IPS-NIHi7 (cell line): ENCODE data around the gene DNAJC9.
"Not testable (repeated sequence)": the region's sequence is repeated elsewhere in the genome, so short reads cannot be mapped to it uniquely, and the experiment has no call there.

ENCODE experiments used
- DNase-seq: peaks from one replicate; pipeline ENCODE4 v3.0.0; 2012; ENCODE audit warnings: mixed read lengths; ENCODE audit errors: extremely low spot score

The DNAJC9 gene

GRCh38 chr10:73246646-73247508 lies at the start of gene DNAJC9:
TSS of gene DNAJC9 (minus strand) at chr10:73247255. CDS start at chr10:73247189, 66 bp downstream.
- DNase-seq: peak; percentile 93

GRCh38 chr10:73293461-73293860 lies 46.4 kb upstream of the DNAJC9 start:
- DNase-seq: no peak

DNA sequence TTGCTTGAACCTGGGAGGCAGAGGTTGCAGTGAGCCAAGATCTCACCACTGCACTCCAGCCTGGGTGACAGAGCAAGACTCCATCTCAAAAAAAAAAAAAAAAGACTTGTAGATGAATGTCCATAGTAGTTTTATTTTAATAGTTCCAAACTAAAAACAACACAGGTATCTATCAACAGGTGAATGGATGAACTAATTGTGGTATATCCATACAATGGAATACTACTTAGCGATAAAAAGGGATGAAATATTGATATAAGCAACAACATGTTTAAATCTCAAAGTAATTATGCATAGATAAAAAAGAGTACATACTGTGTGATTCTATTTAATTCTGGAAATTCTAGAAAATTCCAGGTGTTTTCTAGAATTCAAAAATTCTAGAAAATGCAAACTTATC lies 42.9 kb upstream of the DNAJC9 start:
- DNase-seq: no peak

GRCh38 chr10:73287441-73287840 lies 40.4 kb upstream of the DNAJC9 start:
- DNase-seq: no peak

DNA sequence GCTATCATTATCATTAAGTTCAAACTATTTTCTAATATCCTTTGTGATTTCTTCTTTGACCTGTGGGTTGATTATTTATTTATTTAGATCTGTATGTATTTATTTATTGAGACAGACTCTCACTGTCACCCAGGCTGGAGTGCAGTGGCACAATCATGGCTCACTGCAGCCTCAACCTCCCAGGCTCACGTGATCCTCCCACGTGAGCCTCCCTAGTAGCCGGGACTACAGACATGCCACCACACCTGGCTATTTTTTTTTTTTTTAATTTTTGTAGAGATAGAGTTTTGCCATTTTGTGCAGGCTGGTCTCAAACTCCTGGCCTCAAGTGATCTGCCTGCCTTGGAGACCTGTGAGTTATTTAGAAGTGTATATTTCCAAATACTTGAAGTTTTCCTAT lies 34.0 kb upstream of the DNAJC9 start:
- no peak for DNase-seq

GRCh38 chr10:73264423-73264822 lies 17.4 kb upstream of the DNAJC9 start:
- DNase-seq: no peak

- no peak for DNase-seq
Measured at GRCh38 chr10:73263693-73264347, 16.8 kb upstream of the DNAJC9 start.

- no peak for DNase-seq
Measured at GRCh38 chr10:73262880-73263555, 16.0 kb upstream of the DNAJC9 start.

DNA sequence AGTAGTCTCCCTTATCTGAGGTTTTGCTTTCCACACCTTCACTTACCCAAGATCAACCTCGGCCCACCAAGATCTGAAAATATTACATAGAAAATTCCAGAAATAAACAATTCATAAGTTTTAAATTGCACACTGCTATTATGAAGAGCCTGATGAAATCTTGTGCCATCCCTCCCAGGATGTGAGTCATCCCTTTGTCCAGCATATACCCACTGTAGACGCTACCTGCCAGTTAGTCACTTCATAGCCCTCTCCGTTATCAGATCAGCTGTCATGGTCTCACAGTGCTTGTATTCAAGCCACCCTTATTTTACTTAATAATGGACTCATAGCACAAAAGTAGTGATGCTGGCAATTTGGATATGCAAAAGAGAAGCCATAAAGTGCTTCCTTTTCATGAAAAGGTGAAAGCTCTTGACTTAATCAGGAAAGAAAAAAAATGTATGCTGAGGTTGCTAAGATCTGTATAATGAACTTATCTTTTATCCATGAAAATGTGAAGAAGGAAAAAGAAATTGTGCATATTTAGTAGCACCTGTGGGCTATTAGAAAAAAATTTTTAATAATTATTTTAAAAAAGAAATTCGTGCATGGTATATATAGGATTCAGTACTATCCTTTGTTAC lies 15.2 kb upstream of the DNAJC9 start:
- DNase-seq: no peak

- no peak for DNase-seq
Measured at GRCh38 chr10:73261362-73261995, 14.4 kb upstream of the DNAJC9 start.

GRCh38 chr10:73258612-73259011 lies 11.6 kb upstream of the DNAJC9 start:
- not testable (repeated sequence) for DNase-seq

DNA sequence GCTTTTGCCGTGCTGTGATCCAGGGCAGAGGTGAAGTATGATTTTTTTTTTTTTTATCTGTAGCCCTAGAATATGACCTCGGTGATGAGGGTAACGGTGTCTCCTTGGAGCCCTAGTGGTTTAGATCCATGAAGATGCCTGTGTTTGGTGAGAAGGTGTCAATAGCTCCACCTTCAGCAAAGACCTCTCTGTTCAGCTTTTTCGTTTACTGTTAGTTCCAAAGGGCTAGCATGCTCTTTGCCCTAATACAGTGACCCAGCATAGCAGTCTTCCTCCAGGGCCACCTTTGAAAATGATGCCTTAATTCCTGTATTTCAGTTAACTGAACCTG lies 6.1 kb upstream of the DNAJC9 start:
- DNase-seq: peak; percentile 50

- peak; percentile 94 for DNase-seq
Measured at GRCh38 chr10:73252445-73253224, 5.6 kb upstream of the DNAJC9 start, which contains the start of gene MRPS16. TSS of gene MRPS16 (minus strand) at chr10:73252644. CDS start at chr10:73252482, 162 bp downstream.

- DNase-seq: no peak
Measured at GRCh38 chr10:73251683-73252444, 4.8 kb upstream of the DNAJC9 start.

- DNase-seq: no peak
Measured at GRCh38 chr10:73248259-73248724, 1.2 kb upstream of the DNAJC9 start.

DNA sequence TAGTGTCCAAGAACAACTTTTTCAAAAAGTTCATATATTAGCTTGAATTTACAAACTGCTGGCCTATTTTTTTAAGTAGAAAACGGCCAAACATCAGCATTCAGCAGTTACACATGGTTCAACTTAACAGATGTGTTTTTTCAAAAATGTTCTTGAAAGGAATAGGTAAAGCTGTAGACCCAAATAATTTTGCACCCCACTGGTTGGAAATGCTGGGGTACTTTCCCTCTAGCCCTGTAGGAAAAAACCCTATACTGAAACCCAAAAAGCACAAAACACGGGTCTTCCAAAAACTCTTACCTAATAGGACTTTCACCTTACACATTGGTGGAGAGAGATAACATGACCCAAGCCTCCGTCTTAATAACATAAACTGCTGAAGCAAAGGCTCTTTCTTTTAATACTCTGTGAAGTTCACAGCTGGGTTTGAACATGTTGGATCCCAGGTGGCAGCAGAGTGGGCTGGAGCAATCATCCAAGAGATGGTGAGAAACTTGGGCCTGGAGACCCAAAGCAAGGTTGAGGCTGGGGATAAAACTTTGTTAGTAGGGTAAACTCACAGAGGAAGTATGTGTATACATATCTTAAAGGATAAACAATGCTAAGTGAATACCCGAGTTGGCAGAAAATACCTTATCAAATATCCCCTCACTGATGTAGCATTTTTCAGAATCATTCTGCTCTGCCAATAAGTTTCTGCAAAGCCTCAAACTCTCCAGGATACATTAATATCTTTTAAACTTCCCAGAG lies 629 bp upstream of the DNAJC9 start:
- no peak for DNase-seq

GRCh38 chr10:73246322-73246645 lies 771 bp downstream of the DNAJC9 start:
- DNase-seq: no peak

GRCh38 chr10:73244866-73245477 lies 2.1 kb downstream of the DNAJC9 start:
- DNase-seq: no peak

DNA sequence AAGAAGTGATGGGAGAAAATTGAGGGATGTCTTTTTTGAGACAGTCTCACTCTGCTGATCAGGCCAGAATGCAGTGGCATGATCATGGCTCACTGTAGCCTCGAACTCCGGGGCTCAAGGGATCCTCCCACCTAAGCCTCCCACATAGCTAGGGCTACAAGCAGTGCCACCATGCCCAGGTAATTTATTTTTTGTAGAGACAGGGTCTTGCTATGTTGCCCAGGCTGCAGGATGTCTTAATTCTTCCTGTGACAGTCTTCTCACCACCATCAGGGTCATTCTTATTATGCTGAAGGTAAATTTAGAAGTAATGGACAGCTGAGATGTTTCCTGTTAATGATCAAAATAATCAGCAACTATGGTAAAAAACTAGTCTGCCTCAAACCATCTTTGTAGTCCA lies 7.1 kb downstream of the DNAJC9 start:
- no peak for DNase-seq
